ENCODE measurements around the gene SHTN1.

Gene SHTN1

GRCh38 chr10:116879817-116880216, 125.2 kb downstream of the SHTN1 start:
- Histone ChIP-seq H3K79me1 (ENCODE audit: low read length) (no peaks in the 10 kb centered on the region), H3K18ac (ENCODE audit: low read length) (no peak overlapping the region), H3K23ac (ENCODE audit: low read length) (no peak overlapping the region), H2BK12ac (ENCODE audit: low read length) (no peak overlapping the region), H3K9me3 (ENCODE audit: insufficient read depth, low read depth, low read length) (no peaks in the 10 kb centered on the region), H2BK120ac (ENCODE audit: insufficient read depth, low read length, poor library complexity) (no peak overlapping the region), H4K91ac (ENCODE audit: low read depth, low read length) (no peak overlapping the region), H3K4me1 (ENCODE audit: control insufficient read depth in 1 of 2, insufficient read depth in 2 of 2, low read length in 2 of 2) (no peaks in the 10 kb centered on the region), H2BK5ac (ENCODE audit: low read depth, low read length, poor library complexity) (no peak overlapping the region), H3K14ac (ENCODE audit: low read length) (no peak overlapping the region), H3K79me2 (ENCODE audit: control insufficient read depth, insufficient read depth, low read length, poor library complexity) (no peaks in the 10 kb centered on the region), H3K9ac (ENCODE audit: low read length) (no peak overlapping the region), H4K12ac (ENCODE audit: low read depth, low read length) (no peak overlapping the region), H3K4me2 (ENCODE audit: low read length) (no peak overlapping the region), H3K4ac (ENCODE audit: low read depth, low read length) (no peak overlapping the region), H3K4me3 (ENCODE audit: low read depth, low read length) (no peak overlapping the region), H4K8ac (ENCODE audit: low read depth, low read length) (no peak overlapping the region), H2AK5ac (ENCODE audit: low read length) (no peak overlapping the region), H3K27me3 (ENCODE audit: insufficient read depth, low read length) (no peaks in the 10 kb centered on the region), H3K36me3 (ENCODE audit: control insufficient read depth in 1 of 2, insufficient read depth in 2 of 2, low read length in 2 of 2) (peaks cover 1 to 3% of the 10 kb centered on the region in 2 experiments), H3K27ac (ENCODE audit: low read depth, low read length) (no peak overlapping the region), H2AFZ (ENCODE audit: insufficient read depth, low read length, poor library complexity) (no peak overlapping the region)
- no CpG with 5 or more reads among the region's 7 CpGs for WGBS (ENCODE audit: extremely low coverage, insufficient coverage, insufficient read length)
- DNase-seq: no peak

- no peaks in the 10 kb centered on the region for H3K79me2 ChIP-seq (ENCODE audit: control insufficient read depth, insufficient read depth, low read length, poor library complexity)
- H3K9ac ChIP-seq (ENCODE audit: low read length): no peak overlapping the region
- no peaks in the 10 kb centered on the region for H3K4me1 ChIP-seq (ENCODE audit: control insufficient read depth in 1 of 2, insufficient read depth in 2 of 2, low read length in 2 of 2)
- no peak overlapping the region for H4K12ac ChIP-seq (ENCODE audit: low read depth, low read length)
- H2BK120ac ChIP-seq (ENCODE audit: insufficient read depth, low read length, poor library complexity): no peak overlapping the region
- no peak overlapping the region for H3K4me2 ChIP-seq (ENCODE audit: low read length)
- H2BK12ac ChIP-seq (ENCODE audit: low read length): no peak overlapping the region
- H3K4me3 ChIP-seq (ENCODE audit: low read depth, low read length): no peak overlapping the region
- no peak overlapping the region for H3K23ac ChIP-seq (ENCODE audit: low read length)
- no peaks in the 10 kb centered on the region for H3K27me3 ChIP-seq (ENCODE audit: insufficient read depth, low read length)
- no peak for DNase-seq
- H3K4ac ChIP-seq (ENCODE audit: low read depth, low read length): no peak overlapping the region
- no peak overlapping the region for H2BK5ac ChIP-seq (ENCODE audit: low read depth, low read length, poor library complexity)
- WGBS (ENCODE audit: extremely low coverage, insufficient coverage, insufficient read length): no CpG with 5 or more reads among the region's 2 CpGs
- H3K9me3 ChIP-seq (ENCODE audit: insufficient read depth, low read depth, low read length): no peaks in the 10 kb centered on the region
- no peak overlapping the region for H3K14ac ChIP-seq (ENCODE audit: low read length)
- peaks cover 1 to 3% of the 10 kb centered on the region in 2 experiments for H3K36me3 ChIP-seq (ENCODE audit: control insufficient read depth in 1 of 2, insufficient read depth in 2 of 2, low read length in 2 of 2)
- no peak overlapping the region for H4K91ac ChIP-seq (ENCODE audit: low read depth, low read length)
- no peak overlapping the region for H2AFZ ChIP-seq (ENCODE audit: insufficient read depth, low read length, poor library complexity)
- H3K18ac ChIP-seq (ENCODE audit: low read length): no peak overlapping the region
- H3K79me1 ChIP-seq (ENCODE audit: low read length): no peaks in the 10 kb centered on the region
- H2AK5ac ChIP-seq (ENCODE audit: low read length): no peak overlapping the region
- no peak overlapping the region for H3K27ac ChIP-seq (ENCODE audit: low read depth, low read length)
- H4K8ac ChIP-seq (ENCODE audit: low read depth, low read length): no peak overlapping the region
Measured at GRCh38 chr10:116878123-116878522, 126.9 kb downstream of the SHTN1 start.

- no peaks in the 10 kb centered on the region for H3K27me3 ChIP-seq (ENCODE audit: insufficient read depth, low read length)
- no peak overlapping the region for H3K4ac ChIP-seq (ENCODE audit: low read depth, low read length)
- WGBS (ENCODE audit: extremely low coverage, insufficient coverage, insufficient read length): no CpG with 5 or more reads among the region's 3 CpGs
- H3K4me2 ChIP-seq (ENCODE audit: low read length): no peak overlapping the region
- no peaks in the 10 kb centered on the region for H3K4me1 ChIP-seq (ENCODE audit: control insufficient read depth in 1 of 2, insufficient read depth in 2 of 2, low read length in 2 of 2)
- H3K9me3 ChIP-seq (ENCODE audit: insufficient read depth, low read depth, low read length): no peaks in the 10 kb centered on the region
- no peak overlapping the region for H3K18ac ChIP-seq (ENCODE audit: low read length)
- H3K9ac ChIP-seq (ENCODE audit: low read length): no peak overlapping the region
- no peak overlapping the region for H3K14ac ChIP-seq (ENCODE audit: low read length)
- peaks cover 1 to 3% of the 10 kb centered on the region in 2 experiments for H3K36me3 ChIP-seq (ENCODE audit: control insufficient read depth in 1 of 2, insufficient read depth in 2 of 2, low read length in 2 of 2)
- H3K79me1 ChIP-seq (ENCODE audit: low read length): no peaks in the 10 kb centered on the region
- H2AFZ ChIP-seq (ENCODE audit: insufficient read depth, low read length, poor library complexity): no peak overlapping the region
- DNase-seq: no peak
- H3K23ac ChIP-seq (ENCODE audit: low read length): no peak overlapping the region
- H2BK12ac ChIP-seq (ENCODE audit: low read length): no peak overlapping the region
- H4K12ac ChIP-seq (ENCODE audit: low read depth, low read length): no peak overlapping the region
- no peak overlapping the region for H2AK5ac ChIP-seq (ENCODE audit: low read length)
- H3K4me3 ChIP-seq (ENCODE audit: low read depth, low read length): no peak overlapping the region
- no peak overlapping the region for H4K8ac ChIP-seq (ENCODE audit: low read depth, low read length)
- no peak overlapping the region for H2BK120ac ChIP-seq (ENCODE audit: insufficient read depth, low read length, poor library complexity)
- H3K27ac ChIP-seq (ENCODE audit: low read depth, low read length): no peak overlapping the region
- no peak overlapping the region for H2BK5ac ChIP-seq (ENCODE audit: low read depth, low read length, poor library complexity)
- no peak overlapping the region for H4K91ac ChIP-seq (ENCODE audit: low read depth, low read length)
- H3K79me2 ChIP-seq (ENCODE audit: control insufficient read depth, insufficient read depth, low read length, poor library complexity): no peaks in the 10 kb centered on the region
Measured at GRCh38 chr10:116877391-116877790, 127.6 kb downstream of the SHTN1 start.

- H3K79me1 ChIP-seq (ENCODE audit: low read length): no peaks in the 10 kb centered on the region
- H3K4me3 ChIP-seq (ENCODE audit: low read depth, low read length): no peak overlapping the region
- H2BK5ac ChIP-seq (ENCODE audit: low read depth, low read length, poor library complexity): no peak overlapping the region
- DNase-seq: no peak
- no peaks in the 10 kb centered on the region for H3K4me1 ChIP-seq (ENCODE audit: control insufficient read depth in 1 of 2, insufficient read depth in 2 of 2, low read length in 2 of 2)
- no CpG with 5 or more reads among the region's 2 CpGs for WGBS (ENCODE audit: extremely low coverage, insufficient coverage, insufficient read length)
- no peak overlapping the region for H3K4me2 ChIP-seq (ENCODE audit: low read length)
- no peak overlapping the region for H2AK5ac ChIP-seq (ENCODE audit: low read length)
- no peak overlapping the region for H2BK12ac ChIP-seq (ENCODE audit: low read length)
- no peak overlapping the region for H3K23ac ChIP-seq (ENCODE audit: low read length)
- H3K27me3 ChIP-seq (ENCODE audit: insufficient read depth, low read length): no peaks in the 10 kb centered on the region
- no peak overlapping the region for H4K8ac ChIP-seq (ENCODE audit: low read depth, low read length)
- no peaks in the 10 kb centered on the region for H3K9me3 ChIP-seq (ENCODE audit: insufficient read depth, low read depth, low read length)
- no peak overlapping the region for H4K12ac ChIP-seq (ENCODE audit: low read depth, low read length)
- no peak overlapping the region for H3K9ac ChIP-seq (ENCODE audit: low read length)
- no peaks in the 10 kb centered on the region for H3K36me3 ChIP-seq (ENCODE audit: control insufficient read depth in 1 of 2, insufficient read depth in 2 of 2, low read length in 2 of 2)
- H3K18ac ChIP-seq (ENCODE audit: low read length): no peak overlapping the region
- no peak overlapping the region for H3K27ac ChIP-seq (ENCODE audit: low read depth, low read length)
- H2AFZ ChIP-seq (ENCODE audit: insufficient read depth, low read length, poor library complexity): no peak overlapping the region
- H3K14ac ChIP-seq (ENCODE audit: low read length): no peak overlapping the region
- H3K4ac ChIP-seq (ENCODE audit: low read depth, low read length): no peak overlapping the region
- H2BK120ac ChIP-seq (ENCODE audit: insufficient read depth, low read length, poor library complexity): no peak overlapping the region
- no peaks in the 10 kb centered on the region for H3K79me2 ChIP-seq (ENCODE audit: control insufficient read depth, insufficient read depth, low read length, poor library complexity)
- H4K91ac ChIP-seq (ENCODE audit: low read depth, low read length): no peak overlapping the region
Measured at GRCh38 chr10:116875897-116876296, 129.1 kb downstream of the SHTN1 start.
